HCT116 (cell line): ENCODE data around the gene RUNX2. TPM values are rescaled to one million over a fixed set of nuclear protein-coding genes. Genes with fewer than 3 reads are reported as not detected.

Source experiments
- ATAC-seq: fragments of 200-7000 bp; cut with Tn5 transposase; 2 replicates; pipeline ENCODE4 v1.9.1; 2020; ENCODE audit warnings: mild to moderate bottlenecking, moderate library complexity
- BruUV-seq: library from RNA; stranded (reverse); fragments of 400-500 nt; replicated peaks from 2 replicates; lab custom pipeline; 2021; lab: Mats Ljungman, UMichigan
- CTCF ChIA-PET: fragments of 300-600 bp; sonication (Branson Sonifier 250); formaldehyde crosslinking; loops from one replicate; lab custom pipeline; 2021; ENCODE audit warnings: antibody characterized with exemption; lab: Charles Lee
- POLR2A ChIA-PET: fragments of 300-600, 350-600 bp; sonication (Branson Sonifier 250); formaldehyde crosslinking; loops from one replicate; lab custom pipeline; 2021; ENCODE audit warnings: antibody characterized with exemption; lab: Charles Lee
- RAD21 ChIA-PET, 2 experiments: fragments of 300-600 bp; sonication (Branson Sonifier 250); formaldehyde crosslinking; loops; one replicate each; lab custom pipeline; 2023; ENCODE audit warnings: low total read pairs in 2 of 2; ENCODE audit not compliant: uncharacterized antibody in 2 of 2, unreplicated experiment in 2 of 2, low non-redundant PET in 1 of 2; lab: Charles Lee
- DNase-seq: peaks from one replicate; pipeline ENCODE4 v3.0.0-alpha.2; 2010; ENCODE audit warnings: low read depth, low spot score
- H2AFZ ChIP-seq: fragments of 200-600 bp; shearing (Covaris generic), sonication (generic); 2 replicates; pipeline ENCODE4 v1.6.1; 2017; ENCODE audit warnings: low read depth, mixed run types, mixed read lengths, antibody characterized with exemption, low read length; ENCODE audit not compliant: poor library complexity, severe bottlenecking
- H3K27ac ChIP-seq: 2 replicates; pipeline ENCODE4 v1.5.1; 2012; ENCODE audit warnings: low read depth, low read length
- H3K27me3 ChIP-seq: fragments of 200-600 bp; sonication (generic); 2 replicates; pipeline ENCODE4 v1.6.1; 2016; ENCODE audit warnings: mixed run types, low read length, mixed read lengths; ENCODE audit not compliant: insufficient read depth
- H3K36me3 ChIP-seq, 2 experiments: fragments of 200-500 bp in 1 of 2; fragments of 200-600 bp in 1 of 2; sonication (Bioruptor generic) in 1 of 2; sonication (generic) in 1 of 2; 2 replicates each; pipeline versions ENCODE4 v1.5.1 to v1.6.1; 2014 to 2016; ENCODE audit warnings: low read length in 2 of 2, inconsistent platforms in 1 of 2, mixed read lengths in 1 of 2, mixed run types in 1 of 2; ENCODE audit not compliant: insufficient read depth in 2 of 2, control insufficient read depth in 1 of 2
- H3K4me1 ChIP-seq, 2 experiments: fragments of 200-600 bp in 1 of 2; sonication (generic) in 1 of 2; 2 replicates each; pipeline versions ENCODE4 v1.5.1 to v1.6.1; 2012 to 2017; ENCODE audit warnings: low read length in 2 of 2, inconsistent platforms in 1 of 2, mild to moderate bottlenecking in 1 of 2, mixed read lengths in 1 of 2, mixed run types in 1 of 2, moderate library complexity in 1 of 2; ENCODE audit not compliant: insufficient read depth in 2 of 2, control insufficient read depth in 1 of 2
- H3K4me2 ChIP-seq: fragments of 200-600 bp; sonication (generic); 2 replicates; pipeline ENCODE4 v1.6.1; 2017; ENCODE audit warnings: mixed run types, low read length, mixed read lengths
- H3K4me3 ChIP-seq, 2 experiments: fragments of 200-600 bp in 1 of 2; sonication (generic) in 1 of 2; replicated peaks in 1 of 2; 2 replicates each; pipeline ENCODE4 v1.5.1; 2011 to 2016; ENCODE audit warnings: low read length in 2 of 2, control low read depth in 1 of 2, low read depth in 1 of 2, mild to moderate bottlenecking in 1 of 2, mixed read lengths in 1 of 2, mixed run types in 1 of 2
- H3K79me2 ChIP-seq: fragments of 200-600 bp; sonication (generic); 2 replicates; pipeline ENCODE4 v1.6.1; 2017; ENCODE audit warnings: mild to moderate bottlenecking, mixed run types, low read length, moderate library complexity, mixed read lengths; ENCODE audit not compliant: insufficient read depth
- H3K9ac ChIP-seq: fragments of 200-600 bp; sonication (generic); 2 replicates; pipeline ENCODE4 v1.6.1; 2016; ENCODE audit warnings: low read length, mixed read lengths
- H3K9me2 ChIP-seq: fragments of 200-600 bp; sonication (generic), shearing (Covaris generic); 2 replicates; pipeline ENCODE4 v1.6.1; 2017; ENCODE audit warnings: mixed run types, mild to moderate bottlenecking, moderate library complexity; ENCODE audit not compliant: insufficient read depth
- H3K9me3 ChIP-seq, 2 experiments: fragments of 200-500 bp in 1 of 2; fragments of 200-600 bp in 1 of 2; sonication (Bioruptor generic) in 1 of 2; sonication (generic) in 1 of 2; 2 replicates each; pipeline ENCODE4 v1.6.1; 2014 to 2017; ENCODE audit warnings: low read length in 2 of 2, mixed read lengths in 2 of 2, inconsistent platforms in 1 of 2, low read depth in 1 of 2, mild to moderate bottlenecking in 1 of 2, mixed run types in 1 of 2, moderate library complexity in 1 of 2; ENCODE audit not compliant: control insufficient read depth in 1 of 2, insufficient read depth in 1 of 2
- H4K20me1 ChIP-seq: fragments of 200-600 bp; sonication (generic), shearing (Covaris generic); 2 replicates; pipeline ENCODE4 v1.6.1; 2017; ENCODE audit warnings: mixed run types, mild to moderate bottlenecking, moderate library complexity; ENCODE audit not compliant: insufficient read depth
- ATF3 ChIP-seq: IDR thresholded peaks from 2 replicates; pipeline ENCODE4 v1.6.1; 2012
- CBX3 ChIP-seq: IDR thresholded peaks from 2 replicates; pipeline ENCODE4 v1.6.1; 2012; ENCODE audit warnings: low read depth
- CEBPB ChIP-seq: IDR thresholded peaks from 2 replicates; pipeline ENCODE4 v1.6.1; 2012; ENCODE audit warnings: low read depth
- CTCF ChIP-seq, 3 experiments: fragments of 200-600 bp in 1 of 3; sonication (generic) in 1 of 3; IDR thresholded peaks in 2 of 3; conservative IDR thresholded peaks in 1 of 3; 2 replicates each; pipeline ENCODE4 v1.5.1; 2012 to 2017; ENCODE audit warnings: low read depth in 2 of 3, low read length in 2 of 3, antibody characterized with exemption in 1 of 3, borderline replicate concordance in 1 of 3, control low read depth in 1 of 3, mild to moderate bottlenecking in 1 of 3, mixed read lengths in 1 of 3, mixed run types in 1 of 3, moderate library complexity in 1 of 3; ENCODE audit not compliant: insufficient read depth in 1 of 3
- EGR1 ChIP-seq: IDR thresholded peaks from 2 replicates; pipeline ENCODE4 v1.6.1; 2012; ENCODE audit warnings: low read depth
- ELF1 ChIP-seq: IDR thresholded peaks from 2 replicates; pipeline ENCODE4 v1.6.1; 2012; ENCODE audit warnings: low read depth, borderline replicate concordance
- EZH2phosphoT487 ChIP-seq: fragments of 200-600 bp; IDR thresholded peaks from 2 replicates; pipeline ENCODE4 v1.6.1; 2018; ENCODE audit warnings: antibody characterized with exemption, borderline replicate concordance
- JUND ChIP-seq: IDR thresholded peaks from 2 replicates; pipeline ENCODE4 v1.6.1; 2012
- POLR2A ChIP-seq: IDR thresholded peaks from 2 replicates; pipeline ENCODE4 v1.7.0; 2011; ENCODE audit warnings: borderline replicate concordance; ENCODE audit not compliant: insufficient read depth, insufficient read length; ENCODE audit errors: extremely low read depth
- POLR2AphosphoS5 ChIP-seq: IDR thresholded peaks from 2 replicates; pipeline ENCODE4 v1.6.1; 2011; ENCODE audit warnings: mild to moderate bottlenecking, low read depth, low read length, moderate library complexity
- RAD21 ChIP-seq: IDR thresholded peaks from 2 replicates; pipeline ENCODE4 v1.6.1; 2012; ENCODE audit warnings: low read depth, mild to moderate bottlenecking
- REST ChIP-seq: IDR thresholded peaks from 2 replicates; pipeline ENCODE4 v1.6.1; 2012; ENCODE audit warnings: low read depth
- SP1 ChIP-seq: IDR thresholded peaks from 2 replicates; pipeline ENCODE4 v1.6.1; 2012; ENCODE audit warnings: low read depth
- SRF ChIP-seq: IDR thresholded peaks from 2 replicates; pipeline ENCODE4 v1.6.1; 2012; ENCODE audit warnings: low read depth
- YY1 ChIP-seq: IDR thresholded peaks from 2 replicates; pipeline ENCODE4 v1.6.1; 2011; ENCODE audit warnings: low read length, low read depth, moderate library complexity, mild to moderate bottlenecking; ENCODE audit not compliant: insufficient replicate concordance; ENCODE audit errors: extremely low read depth
- ZBTB33 ChIP-seq: IDR thresholded peaks from 2 replicates; pipeline ENCODE4 v1.6.1; 2011; ENCODE audit warnings: mild to moderate bottlenecking, low read length, moderate library complexity; ENCODE audit not compliant: insufficient replicate concordance; ENCODE audit errors: extremely low read depth
- ZFX ChIP-seq: fragments of 450-650 bp; IDR thresholded peaks from 2 replicates; pipeline ENCODE4 v1.6.1; 2017
- intact Hi-C: fragments of 100-400 bp; cut with micrococcal nuclease; formaldehyde crosslinking; loops from 2 replicates; pipeline ENCODE4 v1.10.0; 2022
- total RNA-seq: library from RNA; stranded (reverse); gene quantifications from one replicate; pipeline ENCODE4 v1.2.1, GENCODE V29; 2021; ENCODE audit not compliant: unreplicated experiment

Gene RUNX2
- total RNA-seq, 1 experiment from 2014 or later, result 1.1 TPM

GRCh38 chr6:45652416-45652815 is 324.3 kb downstream of the RUNX2 start:
- no peak for ATAC-seq
- no TSS peak for BruUV-seq

More at GRCh38 chr6:45652416-45652815, 324.3 kb downstream of the RUNX2 start:
- CTCF ChIA-PET, result no interaction called here
- no peak for DNase-seq
- intact Hi-C loops, result no loop called here
- RAD21 ChIA-PET, result no interaction called here
- H3K79me2 ChIP-seq, result no peaks in the 10 kb centered on the region
- no peak overlapping the region for H3K4me3 ChIP-seq
- no peaks in the 10 kb centered on the region for H3K9me2 ChIP-seq
- no peaks in the 10 kb centered on the region for H3K36me3 ChIP-seq
- no peak overlapping the region for H3K4me2 ChIP-seq
- H2AFZ ChIP-seq, result no peak overlapping the region
- POLR2A ChIA-PET, result no interaction called here
- peaks cover 26 to 65% of the 10 kb centered on the region in 2 experiments for H3K4me1 ChIP-seq
- no peak overlapping the region for H3K27ac ChIP-seq
- TF ChIP-seq CTCF (IDR thresholded peaks at IDR 0.05 in 2 of 3, conservative IDR thresholded peaks at IDR 0.05 in 1 of 3; ENCODE audit: borderline replicate concordance in 1 of 3, insufficient read depth in 1 of 3, low read depth in 2 of 3, low read length in 2 of 3) (no peak), CEBPB (no peak), SP1 (no peak), ELF1 (no peak), RAD21 (no peak), CBX3 (no peak), EZH2phosphoT487 (no peak), ZBTB33 (no peak), JUND (no peak), POLR2AphosphoS5 (no peak), YY1 (no peak), SRF (no peak), EGR1 (no peak), ZFX (no peak), REST (no peak), ATF3 (no peak), POLR2A (no peak)
- no peaks in the 10 kb centered on the region for H4K20me1 ChIP-seq
- H3K9me3 ChIP-seq, result no peaks in the 10 kb centered on the region
- peaks cover 13% of the 10 kb centered on the region; the same call in 1 of the 2 replicates for H3K27me3 ChIP-seq
- H3K9ac ChIP-seq, result no peak overlapping the region
